Measurements from ENCODE around the gene ASIC4. TPM values are rescaled to one million over a fixed set of nuclear protein-coding genes. Genes with fewer than 3 reads are reported as not detected.

Gene ASIC4
- total RNA-seq, 1 experiment from 2014 or later, result 2.1 TPM

GRCh38 chr2:219496825-219497494 lies 17.3 kb upstream of the ASIC4 start:
- POLR2A ChIA-PET, result interaction anchor here (1.0 to 2.8 kb wide), 8 partner anchors 13 to 109 kb away, joined by 3 to 18 read pairs (median 6); partner anchors contain the start of gene DNPEP
- intact Hi-C loops (cut with micrococcal nuclease), result no loop called here
- H2AFZ ChIP-seq (ENCODE audit: low read depth, low read length, poor library complexity, severe bottlenecking), result no peak overlapping the region

More at GRCh38 chr2:219496825-219497494, 17.3 kb upstream of the ASIC4 start:
- ChIA-PET CTCF (interaction anchor here (1.0 to 5.2 kb wide), 6 partner anchors 11 to 44 kb away, joined by 5 to 103 read pairs (median 40); no protein-coding TSS in a partner anchor), RAD21 (ENCODE audit: low non-redundant PET in 1 of 2, low total read pairs in 2 of 2, uncharacterized antibody in 2 of 2, unreplicated experiment in 2 of 2) (no interaction called here)
- H3K9me2 ChIP-seq (ENCODE audit: insufficient read depth), result no peaks in the 10 kb centered on the region
- TF ChIP-seq FOSL1 (IDR thresholded peaks at IDR 0.05; ENCODE audit: low read depth), result no peak
- TF ChIP-seq ATF3 (IDR thresholded peaks at IDR 0.05), result no peak
- TF ChIP-seq EZH2phosphoT487 (IDR thresholded peaks at IDR 0.05; ENCODE audit: borderline replicate concordance), result no peak
- TF ChIP-seq TCF7L2 (IDR thresholded peaks at IDR 0.05; ENCODE audit: borderline replicate concordance, extremely low read depth, insufficient read depth, insufficient read length), result no peak
- TF ChIP-seq CTCF (IDR thresholded peaks at IDR 0.05 in 2 of 3, conservative IDR thresholded peaks at IDR 0.05 in 1 of 3; ENCODE audit: borderline replicate concordance in 1 of 3, insufficient read depth in 1 of 3, low read depth in 2 of 3, low read length in 2 of 3), result no peak
- ATAC-seq, result no peak
- no peaks in the 10 kb centered on the region for H3K9me3 ChIP-seq (ENCODE audit: control insufficient read depth in 1 of 2, insufficient read depth in 1 of 2, low read depth in 1 of 2, low read length in 2 of 2)
- H3K4me2 ChIP-seq (ENCODE audit: low read length), result peak overlapping the region; percentile 99
- peaks cover 24 to 47% of the 10 kb centered on the region in 2 experiments for H3K4me1 ChIP-seq (ENCODE audit: control insufficient read depth in 1 of 2, insufficient read depth in 2 of 2, low read length in 2 of 2)
- no peak overlapping the region for H3K9ac ChIP-seq (ENCODE audit: low read length)
- H3K4me3 ChIP-seq (replicated peaks in 1 of 2; ENCODE audit: low read depth in 1 of 2, low read length in 2 of 2), result peak overlapping the region in 1 of 2 experiments; percentile 75; a peak in 2 of 4 replicates
- no peaks in the 10 kb centered on the region for H4K20me1 ChIP-seq (ENCODE audit: insufficient read depth)
- H3K79me2 ChIP-seq (ENCODE audit: insufficient read depth, low read length), result peaks cover 14% of the 10 kb centered on the region
- no peak for DNase-seq (ENCODE audit: low read depth, low spot score)
- BruUV-seq (replicated peaks), result no TSS peak
- H3K36me3 ChIP-seq (ENCODE audit: control insufficient read depth in 1 of 2, insufficient read depth in 2 of 2, low read length in 2 of 2), result no peaks in the 10 kb centered on the region
- peak overlapping the region; percentile 35; the same call in 1 of the 2 replicates for H3K27ac ChIP-seq (ENCODE audit: low read depth, low read length)
- no peaks in the 10 kb centered on the region for H3K27me3 ChIP-seq (ENCODE audit: insufficient read depth, low read length)
